IPS DF 4.7 (cell line): ENCODE measurements around the gene DOK5.

Experiments used
- DNase-seq: peaks from one replicate; pipeline ENCODE4 v3.0.0-alpha.2; 2013; ENCODE audit warnings: low spot score; ENCODE audit errors: extremely low read depth

The DOK5 gene

DNA sequence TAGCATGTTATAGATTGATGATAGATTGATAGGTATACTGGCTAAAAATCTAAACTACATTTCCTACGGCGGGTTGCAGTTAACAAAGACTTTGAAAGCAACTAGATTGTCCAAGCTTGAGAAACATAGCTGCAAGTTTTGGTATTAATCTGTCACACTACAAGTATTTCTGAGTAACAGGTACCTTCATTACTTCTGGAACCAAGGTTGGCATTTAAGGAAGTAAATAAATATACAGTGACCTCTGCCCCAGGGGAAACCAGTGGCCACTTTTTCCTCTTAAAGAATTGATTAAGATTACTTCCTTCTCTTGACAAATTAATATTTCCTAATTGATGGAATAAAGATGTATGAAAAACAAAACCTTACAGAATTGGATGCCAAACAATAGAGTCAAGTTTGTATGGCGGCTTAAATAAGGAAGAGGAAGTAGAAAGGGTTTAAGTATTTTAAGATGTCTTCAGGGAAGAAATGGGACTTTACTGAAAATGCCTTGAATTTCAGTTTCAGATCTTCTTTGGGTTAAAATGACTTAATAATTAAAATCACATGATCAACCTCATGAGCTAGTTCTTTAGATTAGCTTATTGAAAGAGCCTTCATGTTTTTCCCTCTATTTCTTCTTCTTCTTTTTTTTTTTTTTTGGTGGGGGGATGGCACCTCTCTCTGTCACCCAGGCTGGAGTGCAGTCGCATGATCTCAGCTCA, 132.8 kb downstream of the DOK5 start:
- no peak for DNase-seq

- DNase-seq: no peak
Measured at GRCh38 chr20:54608943-54609342, 133.6 kb downstream of the DOK5 start.

GRCh38 chr20:54611708-54612412, 136.5 kb downstream of the DOK5 start:
- DNase-seq: no peak

DNA sequence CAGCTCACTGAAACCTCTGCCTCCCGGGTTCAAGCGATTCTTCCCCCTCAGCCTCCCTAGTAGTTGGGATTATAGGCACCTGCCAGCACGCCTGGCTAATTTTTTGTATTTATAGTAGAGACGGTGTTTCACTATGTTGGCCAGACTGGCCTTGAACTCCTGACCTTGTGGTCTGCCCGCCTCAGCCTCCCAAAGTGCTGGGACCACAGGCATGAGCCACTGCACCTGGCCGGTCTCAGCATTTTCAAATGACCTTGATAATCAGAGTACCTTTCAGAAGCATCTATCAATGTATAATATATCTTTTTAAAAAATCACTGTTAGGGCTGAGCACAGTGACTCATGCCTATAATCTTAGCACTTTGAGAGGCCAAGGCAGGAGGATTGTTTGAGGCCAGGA, 143.0 kb downstream of the DOK5 start:
- DNase-seq: no peak

GRCh38 chr20:54619181-54619580, 143.8 kb downstream of the DOK5 start:
- no peak for DNase-seq

GRCh38 chr20:54619682-54620081, 144.3 kb downstream of the DOK5 start:
- DNase-seq: no peak

DNA sequence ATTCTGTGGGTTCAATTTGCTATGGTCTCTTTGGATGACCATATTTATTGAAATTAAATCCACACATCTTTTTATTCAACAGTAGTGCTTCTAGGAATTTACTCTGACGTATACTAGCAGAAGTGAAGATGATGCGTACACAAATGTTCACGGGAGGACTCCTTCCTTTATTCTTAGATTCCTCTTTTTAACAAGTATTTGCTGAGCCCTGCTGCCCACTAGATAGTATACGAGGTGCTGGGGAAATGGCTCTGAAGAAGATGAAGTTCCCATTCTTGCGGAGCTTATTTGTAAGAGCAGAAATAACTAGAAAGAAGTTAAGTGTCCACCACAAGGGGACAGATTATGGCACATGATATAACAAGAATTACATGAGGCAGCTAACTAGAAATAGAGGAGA, 145.2 kb downstream of the DOK5 start:
- no peak for DNase-seq

DNA sequence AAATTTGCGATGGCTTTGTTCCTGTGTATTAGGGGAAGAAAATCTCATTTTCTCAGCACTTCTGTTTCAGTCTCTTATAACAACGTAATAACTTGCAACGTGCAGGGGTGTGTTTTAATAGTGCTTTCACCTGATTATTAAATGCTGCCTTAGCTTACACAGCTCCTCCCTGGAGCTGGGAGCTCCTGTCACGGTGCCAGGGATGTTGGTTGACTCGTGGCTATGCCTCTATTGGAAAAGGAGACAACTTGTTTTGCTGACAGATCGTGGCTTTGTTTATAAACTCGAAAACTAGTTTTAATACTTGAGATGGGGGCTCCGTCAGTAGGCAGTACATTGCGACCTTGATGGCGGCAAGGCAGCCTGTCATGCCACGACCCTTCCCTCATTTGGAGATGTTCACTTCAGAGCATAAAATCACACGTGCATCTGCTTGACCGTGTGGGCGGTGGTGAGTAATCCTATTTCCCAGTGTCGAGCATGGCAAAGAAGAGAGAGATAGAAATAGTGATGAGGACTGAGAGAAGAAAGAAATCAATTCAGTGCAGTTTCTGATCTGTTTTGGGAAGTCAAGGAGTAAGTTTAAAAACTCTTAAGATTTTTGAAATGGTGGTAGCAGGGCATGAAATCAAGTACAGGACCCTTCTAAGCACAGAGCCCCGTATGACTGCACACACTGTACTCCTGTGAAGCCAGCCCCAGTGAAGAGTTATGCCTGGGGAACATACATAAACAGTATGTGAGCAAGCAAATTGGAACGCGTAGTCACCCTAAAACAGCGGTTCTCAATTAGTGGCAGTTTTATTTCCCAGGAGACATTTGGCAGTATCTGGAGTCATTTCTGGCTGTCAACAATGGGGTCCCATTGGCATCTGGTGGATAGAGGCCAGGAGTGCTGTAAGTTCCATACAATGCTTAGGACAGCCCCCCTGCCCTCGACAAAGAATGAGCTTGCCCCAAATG, 147.2 kb downstream of the DOK5 start:
- no peak for DNase-seq

DNA sequence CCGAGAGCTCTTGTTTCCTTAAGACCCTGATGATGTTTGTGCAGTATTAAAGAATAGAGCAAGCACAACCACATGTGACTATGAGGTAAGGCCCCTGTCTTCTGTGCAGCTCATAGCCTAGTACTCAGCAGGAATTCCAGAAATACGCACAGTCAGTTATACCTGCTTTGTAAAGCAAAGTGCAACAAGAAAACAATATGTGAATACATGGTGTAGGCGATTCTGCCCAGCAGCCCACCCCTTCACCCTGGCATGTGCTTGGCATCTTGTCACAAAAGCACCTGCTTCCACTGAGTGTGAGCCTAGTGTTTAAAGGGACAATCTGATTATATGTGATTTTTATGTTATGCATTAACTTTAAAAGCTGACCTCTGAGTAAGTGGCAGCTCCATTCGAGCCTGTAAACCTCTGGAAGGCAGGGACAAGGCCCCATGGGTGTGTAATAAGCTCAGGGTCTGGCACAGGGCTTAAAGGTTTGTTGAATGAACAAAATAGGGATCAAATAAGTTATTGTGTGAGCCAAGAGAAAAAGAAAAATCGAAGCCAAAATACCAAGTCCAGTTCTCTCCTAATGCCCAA, 148.7 kb downstream of the DOK5 start:
- DNase-seq: no peak

GRCh38 chr20:54624706-54625390, 149.5 kb downstream of the DOK5 start:
- no peak for DNase-seq

GRCh38 chr20:54625497-54625896, 150.1 kb downstream of the DOK5 start:
- DNase-seq: no peak

DNA sequence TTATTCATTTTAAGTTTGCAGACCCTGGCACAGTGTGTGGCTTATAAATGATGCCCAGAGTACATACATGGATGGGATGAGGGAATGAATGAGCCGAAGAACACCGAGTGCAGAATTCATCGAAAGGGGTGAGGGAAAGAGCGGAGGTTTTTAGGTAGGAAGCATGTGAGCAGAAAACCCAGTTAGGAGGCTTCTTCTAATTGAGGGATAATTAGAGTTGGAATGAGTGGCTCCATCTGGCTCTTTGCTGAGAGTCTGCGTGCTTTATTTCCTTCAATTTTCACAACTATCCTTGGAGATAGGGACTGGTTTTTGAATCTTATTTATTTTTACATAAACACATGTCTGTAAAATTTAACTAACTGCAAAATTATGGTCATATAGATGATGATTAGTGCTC, 150.7 kb downstream of the DOK5 start:
- DNase-seq: no peak

- DNase-seq: no peak
Measured at GRCh38 chr20:54629632-54630031, 154.2 kb downstream of the DOK5 start.

DNA sequence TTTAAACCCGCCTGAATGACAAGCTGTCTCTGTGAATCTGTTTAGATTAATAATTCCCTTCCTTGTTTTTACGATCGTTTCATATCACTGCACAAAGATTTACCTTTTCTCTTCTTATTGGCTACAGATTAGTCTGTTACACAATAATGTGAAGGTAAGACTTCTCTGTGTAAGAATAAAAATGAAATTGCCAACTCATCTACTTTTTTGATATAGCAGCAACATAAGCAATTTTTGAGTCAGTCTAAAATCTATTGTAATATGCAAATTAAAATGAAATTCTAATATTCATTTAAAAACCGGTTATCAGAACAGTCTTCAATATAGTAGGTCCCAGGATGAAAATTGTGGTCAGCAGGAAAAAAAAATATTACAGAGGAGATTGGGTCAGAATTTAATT, 155.2 kb downstream of the DOK5 start:
- DNase-seq: no peak

DNA sequence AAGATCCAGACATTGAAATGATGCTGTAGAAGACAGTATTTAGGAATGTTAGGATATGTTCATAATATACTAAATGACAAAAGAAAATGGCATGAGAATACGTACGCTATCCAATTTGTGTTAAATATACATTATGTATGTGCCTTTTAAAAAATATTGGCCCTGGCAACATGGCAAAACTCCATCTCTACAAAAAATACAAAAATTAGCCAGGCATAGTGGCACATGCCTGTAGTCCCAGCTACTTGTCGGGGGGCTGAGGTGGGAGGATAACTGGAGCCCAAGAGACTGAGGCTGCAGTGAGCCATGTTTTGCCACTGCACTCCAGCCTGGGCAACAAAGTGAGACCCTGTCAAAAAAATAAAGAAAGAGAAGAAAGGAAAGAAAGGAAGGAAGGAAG, 155.7 kb downstream of the DOK5 start:
- DNase-seq: no peak

- no peak for DNase-seq
Measured at GRCh38 chr20:54633374-54634355, 158.3 kb downstream of the DOK5 start.

GRCh38 chr20:54636575-54636974, 161.2 kb downstream of the DOK5 start:
- no peak for DNase-seq

- DNase-seq: no peak
Measured at GRCh38 chr20:54639941-54640340, 164.5 kb downstream of the DOK5 start.

- DNase-seq: no peak
Measured at GRCh38 chr20:54640800-54641199, 165.4 kb downstream of the DOK5 start.
